HG03521 (cell line): ENCODE data around the gene EEF1AKMT1.
A peak's percentile ranks its signal among the peaks of the same experiment; 100 is the strongest.

ENCODE experiments used
- ATAC-seq: cut with Tn5 transposase; IDR thresholded peaks from one replicate; pipeline ENCODE4 v1.9.1; 2021; ENCODE audit warnings: mild to moderate bottlenecking, moderate library complexity; ENCODE audit not compliant: unreplicated experiment

EEF1AKMT1 gene

GRCh38 chr13:20719783-20720182 is 54.0 kb downstream of the EEF1AKMT1 start:
- ATAC-seq = no peak

GRCh38 chr13:20718958-20719566 is 54.7 kb downstream of the EEF1AKMT1 start:
- no peak for ATAC-seq

GRCh38 chr13:20717581-20718542 is 55.9 kb downstream of the EEF1AKMT1 start:
- no peak for ATAC-seq

GRCh38 chr13:20716951-20717350 is 56.8 kb downstream of the EEF1AKMT1 start:
- no peak for ATAC-seq

GRCh38 chr13:20715330-20715712 is 58.4 kb downstream of the EEF1AKMT1 start:
- no peak for ATAC-seq

- ATAC-seq = no peak
Observed at GRCh38 chr13:20714563-20715329, 59.0 kb downstream of the EEF1AKMT1 start.

- no peak for ATAC-seq
Observed at GRCh38 chr13:20714161-20714560, 59.6 kb downstream of the EEF1AKMT1 start.

GRCh38 chr13:20713751-20714150 is 60.0 kb downstream of the EEF1AKMT1 start:
- no peak for ATAC-seq

GRCh38 chr13:20713014-20713376 is 60.8 kb downstream of the EEF1AKMT1 start:
- no peak for ATAC-seq

- no peak for ATAC-seq
Observed at GRCh38 chr13:20711301-20712044, 62.3 kb downstream of the EEF1AKMT1 start.

GRCh38 chr13:20709782-20710181 is 64.0 kb downstream of the EEF1AKMT1 start:
- no peak for ATAC-seq

- ATAC-seq = no peak
Observed at GRCh38 chr13:20709369-20709768, 64.4 kb downstream of the EEF1AKMT1 start.

- ATAC-seq = no peak
Observed at GRCh38 chr13:20708216-20708615, 65.5 kb downstream of the EEF1AKMT1 start.

GRCh38 chr13:20706661-20707060 is 67.1 kb downstream of the EEF1AKMT1 start:
- no peak for ATAC-seq

- no peak for ATAC-seq
Observed at GRCh38 chr13:20704459-20705069, 69.2 kb downstream of the EEF1AKMT1 start.

- ATAC-seq = peak; percentile 88
Observed at GRCh38 chr13:20703780-20704458, 69.8 kb downstream of the EEF1AKMT1 start.

- peak; percentile 23 for ATAC-seq
Observed at GRCh38 chr13:20702915-20703779, 70.6 kb downstream of the EEF1AKMT1 start, which contains the start of gene IL17D. Gene IL17D (plus strand): TSS chr13:20703699. CDS start chr13:20704002, 303 bp downstream.

- ATAC-seq = no peak
Observed at GRCh38 chr13:20702530-20702914, 71.2 kb downstream of the EEF1AKMT1 start.

- ATAC-seq = no peak
Observed at GRCh38 chr13:20701461-20701860, 72.3 kb downstream of the EEF1AKMT1 start.
